GF-D8 (cell line): ENCODE data around the gene STK32B.
"Not testable (repeated sequence)": the region's sequence is repeated elsewhere in the genome, so short reads cannot be mapped to it uniquely, and the experiment has no call there.

Experiments used
- DNase-seq: peaks from one replicate; lab custom pipeline; 2025; lab: John Stamatoyannopoulos, UW

The STK32B gene

DNA sequence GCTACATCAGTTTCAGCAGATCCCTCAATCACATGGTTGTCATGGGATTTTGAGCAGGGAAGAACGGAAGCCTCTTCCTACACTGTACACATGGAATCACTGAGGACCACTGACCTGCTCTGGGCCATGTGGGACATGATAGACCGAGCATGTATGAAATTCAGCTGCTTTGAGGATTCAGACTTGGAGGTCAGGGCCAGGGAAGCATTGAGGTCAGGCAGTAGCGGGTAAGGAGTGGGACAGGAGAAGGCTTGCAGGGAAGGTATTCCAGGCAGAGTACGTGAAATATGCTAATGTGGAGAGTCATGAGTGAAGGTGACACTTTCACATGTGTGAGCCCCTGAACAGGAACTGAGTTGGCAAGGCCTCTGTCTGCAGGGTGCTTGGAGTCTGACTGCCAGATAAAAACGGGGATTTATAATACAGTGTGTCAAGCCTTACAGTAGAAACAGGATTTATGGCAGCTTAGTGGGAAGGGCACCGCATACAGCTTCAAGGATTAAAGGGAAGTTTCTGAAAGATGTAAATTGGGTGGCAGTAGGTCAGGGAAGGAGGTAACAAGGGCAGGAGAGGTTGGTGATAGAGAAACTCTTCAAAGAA is 111.7 kb downstream of the STK32B start:
- DNase-seq, result no peak

DNA sequence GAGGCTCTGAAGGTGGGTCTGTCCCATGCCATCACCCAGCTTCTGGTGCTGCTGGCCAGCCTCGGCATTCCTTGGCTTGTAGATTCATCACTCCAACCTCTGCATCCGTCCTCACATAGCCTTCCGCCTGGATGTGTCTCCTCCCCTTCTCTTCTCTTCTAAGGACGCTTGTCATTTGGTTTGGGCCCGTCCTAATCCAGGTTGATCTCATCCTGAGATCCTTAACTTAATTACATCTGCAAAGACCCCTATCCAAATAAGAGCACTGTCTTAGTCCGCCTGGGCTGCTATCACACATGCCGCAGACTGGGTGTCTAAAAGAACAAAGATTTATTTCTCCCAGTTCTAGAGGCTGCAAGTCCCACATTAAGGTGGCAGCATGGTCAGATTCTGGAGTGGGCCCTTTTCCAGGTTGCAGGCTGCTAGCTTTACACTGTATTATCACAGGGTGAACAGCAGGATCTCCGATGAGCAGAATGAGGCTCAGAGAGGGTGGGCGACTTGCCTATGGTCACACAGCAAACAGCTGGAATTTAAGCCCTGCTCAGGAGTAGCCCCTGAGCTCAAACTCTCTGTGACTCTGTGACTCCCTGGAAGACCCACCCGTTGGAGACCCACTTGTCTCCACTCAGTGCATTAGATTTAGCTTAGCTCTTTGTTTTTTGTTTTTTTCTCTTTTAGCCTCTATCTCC is 113.1 kb downstream of the STK32B start:
- no peak for DNase-seq

DNA sequence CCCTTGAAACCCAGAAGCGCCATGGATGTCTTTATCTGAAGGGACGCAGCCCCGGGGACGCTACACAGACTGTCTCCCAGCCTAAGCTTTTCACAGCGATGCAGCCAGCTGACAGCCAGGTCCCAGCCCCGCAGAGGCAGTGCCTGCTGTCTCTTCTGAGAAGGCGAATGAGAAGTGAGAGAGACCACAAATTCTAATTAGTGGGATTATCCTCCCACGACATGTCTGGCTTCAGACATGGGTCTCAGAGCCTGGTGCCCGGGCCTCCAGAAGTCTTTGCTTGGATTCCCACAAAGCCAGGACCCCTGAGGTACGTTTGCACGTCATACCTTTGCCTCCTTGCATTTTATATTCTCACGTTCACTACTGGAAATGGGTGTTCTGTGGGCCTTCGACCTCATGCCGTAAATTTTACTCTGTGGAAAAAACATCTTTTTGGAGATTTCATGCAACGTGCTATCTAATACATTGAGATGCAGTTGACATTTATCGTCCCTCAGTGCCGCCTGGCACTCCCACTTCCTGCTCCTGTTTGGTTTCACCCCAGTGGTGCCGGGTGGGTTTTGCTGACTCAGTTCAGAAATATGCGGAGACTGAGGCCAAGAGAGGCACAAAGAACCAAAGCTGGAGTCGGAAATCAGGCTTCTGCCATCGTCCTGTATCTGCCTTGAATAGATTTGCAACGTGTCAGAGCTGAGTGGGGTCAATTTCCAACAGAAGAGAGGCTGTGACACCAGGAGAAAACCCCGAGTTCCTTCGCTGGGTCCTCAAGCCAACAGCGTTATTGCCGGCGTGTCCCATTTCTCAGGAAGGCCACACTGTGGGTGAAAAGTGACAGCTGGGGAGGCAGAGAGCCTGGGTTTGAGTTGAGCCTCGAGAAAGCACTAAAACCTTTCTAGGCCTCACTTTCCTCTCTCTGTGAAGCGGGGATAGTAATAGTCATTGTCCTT is 114.4 kb downstream of the STK32B start:
- no peak for DNase-seq

DNA sequence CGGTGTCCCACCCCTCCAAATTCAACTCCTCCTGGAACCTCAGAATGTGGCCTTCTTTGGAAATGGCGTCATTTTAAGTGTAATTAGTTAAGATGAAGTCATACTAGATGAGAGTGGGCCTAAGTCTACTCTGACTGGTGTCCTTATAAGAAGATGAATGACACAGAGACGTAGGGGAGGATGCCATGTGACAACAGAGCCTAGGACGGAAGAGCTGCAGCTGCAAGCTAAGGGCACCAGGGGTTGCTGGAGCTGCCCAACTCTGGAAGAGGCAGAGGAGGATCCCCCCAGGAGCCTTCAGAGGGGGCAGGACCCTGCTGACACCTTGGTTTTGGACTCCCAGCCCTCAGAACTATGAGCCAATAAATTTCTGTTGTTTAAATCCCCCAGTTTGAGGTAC is 115.1 kb downstream of the STK32B start:
- no peak for DNase-seq

DNA sequence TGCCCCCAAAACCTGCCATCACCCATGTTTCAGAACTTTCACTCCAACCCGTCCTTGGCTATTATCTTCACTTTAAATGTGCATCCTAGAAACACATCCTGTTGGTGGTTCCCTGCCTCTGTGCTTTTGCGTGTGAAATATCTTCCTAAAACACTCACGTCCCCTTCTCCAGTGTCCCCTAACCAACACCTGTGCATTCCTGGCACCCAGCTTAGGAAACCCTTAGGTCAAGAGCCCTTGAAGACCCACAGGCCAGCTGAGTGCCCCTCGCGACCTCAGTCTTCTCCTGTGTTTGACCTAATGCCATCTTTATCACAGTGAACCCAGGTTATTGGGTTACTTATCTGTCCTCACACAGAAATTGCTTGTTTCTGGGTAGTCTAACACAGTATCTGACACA is 117.6 kb downstream of the STK32B start:
- DNase-seq, result no peak

DNA sequence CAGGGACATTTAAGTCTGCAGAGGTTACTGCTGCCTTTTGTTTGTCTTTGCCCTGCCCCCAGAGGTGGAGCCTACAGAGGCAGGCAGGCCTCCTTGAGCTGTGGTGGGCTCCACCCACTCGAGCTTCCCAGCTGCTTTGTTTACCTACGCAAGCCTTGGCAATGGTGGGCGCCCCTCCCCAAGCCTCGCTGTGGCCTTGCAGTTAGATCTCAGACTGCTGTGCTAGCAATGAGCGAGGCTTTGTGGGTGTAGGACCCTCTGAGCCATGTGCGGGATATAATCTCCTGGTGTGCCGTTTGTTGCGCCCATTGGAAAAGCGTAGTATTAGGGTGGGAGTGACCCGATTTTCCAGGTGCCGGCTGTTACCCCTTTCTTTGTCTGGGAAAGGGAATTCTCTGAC is 124.6 kb downstream of the STK32B start:
- not testable (repeated sequence) for DNase-seq

DNA sequence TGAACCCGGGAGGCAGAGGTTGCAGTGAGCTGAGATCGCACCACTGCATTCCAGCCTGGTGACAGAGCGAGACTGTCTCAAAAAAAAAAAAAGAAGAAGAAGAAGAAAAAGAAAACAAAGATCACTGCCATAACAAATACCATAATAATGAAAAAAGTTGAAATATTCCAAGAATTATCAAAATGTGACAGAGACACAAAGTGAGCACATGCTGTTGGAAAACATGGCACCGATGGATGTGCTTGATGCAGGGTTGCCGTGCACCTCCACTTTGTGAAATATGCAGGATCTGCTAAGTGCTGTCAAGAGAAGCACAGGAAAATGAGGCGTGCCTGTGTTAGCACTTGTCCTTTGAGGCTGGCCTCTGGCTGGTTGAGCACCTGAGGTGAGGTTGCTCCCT is 133.3 kb downstream of the STK32B start:
- DNase-seq, result no peak

DNA sequence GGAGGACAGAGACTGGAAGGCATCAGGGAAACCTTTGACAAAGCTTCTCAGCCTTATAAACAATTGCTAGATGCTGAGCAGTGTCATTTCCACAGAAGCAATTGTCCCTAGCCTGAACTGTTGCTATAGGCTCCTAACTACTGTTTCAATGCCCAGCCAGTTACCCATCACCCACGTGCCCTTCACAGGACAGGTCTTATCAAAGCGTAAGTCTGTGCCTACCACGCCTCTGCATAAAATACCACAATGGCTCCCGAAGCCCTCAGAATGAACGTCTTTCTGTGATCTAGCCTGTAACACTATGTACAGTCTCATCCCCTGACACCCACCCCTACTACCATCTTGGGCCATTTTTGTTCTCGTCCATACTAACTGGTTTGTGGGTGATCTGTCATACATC is 134.3 kb downstream of the STK32B start:
- no peak for DNase-seq

DNA sequence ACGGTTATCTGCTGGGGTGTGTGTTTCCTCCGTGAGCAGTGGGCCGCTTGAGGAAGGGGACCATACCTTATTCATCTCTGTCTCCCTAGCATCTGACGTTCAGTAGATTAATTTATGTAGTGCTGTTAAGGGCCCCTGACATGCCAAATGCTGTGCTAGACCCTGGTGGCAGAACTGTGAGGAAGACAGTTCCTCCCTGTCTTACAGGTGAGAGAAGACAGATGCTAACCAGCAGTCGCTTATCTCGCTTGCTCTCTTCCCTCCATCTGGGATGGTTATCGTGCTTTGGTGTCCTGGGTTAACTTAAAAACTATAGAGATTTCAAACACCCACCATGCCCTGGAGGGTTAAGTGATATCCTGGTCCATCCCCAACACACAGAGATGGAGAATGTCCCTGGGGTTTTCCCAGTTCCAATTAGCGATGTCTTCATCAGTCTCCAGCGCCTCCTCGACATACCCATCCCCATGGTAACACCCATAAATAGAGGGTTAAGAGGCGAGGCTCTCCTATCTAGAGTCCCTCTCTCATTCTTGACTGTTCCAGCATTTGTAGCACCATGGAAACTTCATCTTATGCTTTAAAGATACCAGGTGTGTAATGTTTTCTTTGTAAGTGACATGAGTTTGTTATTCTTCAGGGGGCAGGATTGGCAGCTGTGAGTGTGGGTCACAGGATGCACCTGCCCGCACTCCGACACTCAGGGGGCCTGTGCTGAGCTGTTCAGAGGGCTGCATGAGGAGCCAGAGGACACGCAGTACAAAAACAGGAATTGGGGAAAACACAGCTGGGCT is 135.2 kb downstream of the STK32B start:
- DNase-seq, result no peak

DNA sequence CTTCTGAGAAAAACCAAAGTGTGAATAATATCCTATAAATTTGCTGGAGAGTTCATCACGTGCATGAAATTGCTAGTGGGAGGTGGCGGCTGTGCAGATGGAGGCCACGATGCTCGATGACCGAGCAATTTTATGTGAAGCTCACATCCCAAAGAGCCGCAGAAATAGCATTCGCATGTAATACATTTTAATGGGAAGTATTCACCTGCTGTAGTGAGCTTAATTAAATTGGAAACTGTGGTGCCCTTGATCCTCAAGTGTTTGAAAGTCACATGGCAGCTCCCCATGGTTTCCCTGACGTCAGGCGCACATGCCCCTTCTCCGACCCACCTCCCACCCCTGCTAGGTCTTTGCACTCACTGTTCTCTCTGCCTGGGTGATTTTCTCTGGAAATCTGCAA is 136.8 kb downstream of the STK32B start:
- DNase-seq, result no peak

DNA sequence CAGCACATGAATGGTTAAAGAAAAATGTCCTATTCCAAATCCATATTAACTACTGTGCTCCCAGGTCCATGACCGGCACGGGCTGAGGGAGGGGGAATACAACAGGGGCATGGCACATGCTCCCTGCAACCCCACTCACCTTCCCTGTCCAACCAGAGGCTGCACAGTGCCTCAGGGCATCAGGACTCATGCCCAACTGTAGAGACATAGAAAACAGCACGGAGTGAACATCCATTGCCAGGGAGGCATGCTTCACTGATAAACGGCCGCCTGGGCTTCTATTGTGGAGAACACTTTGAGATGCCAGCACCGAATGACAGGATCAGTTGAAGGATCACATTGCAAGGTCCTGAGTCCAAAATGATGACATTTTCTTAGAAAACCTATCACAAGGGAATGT is 140.6 kb downstream of the STK32B start:
- no peak for DNase-seq

DNA sequence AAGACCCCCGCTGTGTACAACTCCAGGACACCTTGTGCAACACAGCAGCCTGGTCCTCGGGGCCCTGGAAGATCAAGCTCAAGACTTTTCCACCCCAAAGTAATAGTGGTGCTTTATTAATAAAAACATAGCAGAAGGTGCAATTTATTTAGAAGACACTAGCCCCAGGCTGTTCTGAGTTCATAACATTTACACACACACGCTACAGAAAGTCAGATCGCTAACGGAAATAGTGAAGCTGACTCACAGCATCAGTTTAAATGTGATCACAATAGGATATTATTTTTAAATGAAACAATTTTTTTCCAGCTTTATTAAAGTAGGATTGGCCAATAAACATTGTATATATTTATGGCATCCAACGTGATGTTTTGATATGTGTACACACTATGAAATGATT is 141.0 kb downstream of the STK32B start:
- no peak for DNase-seq

DNA sequence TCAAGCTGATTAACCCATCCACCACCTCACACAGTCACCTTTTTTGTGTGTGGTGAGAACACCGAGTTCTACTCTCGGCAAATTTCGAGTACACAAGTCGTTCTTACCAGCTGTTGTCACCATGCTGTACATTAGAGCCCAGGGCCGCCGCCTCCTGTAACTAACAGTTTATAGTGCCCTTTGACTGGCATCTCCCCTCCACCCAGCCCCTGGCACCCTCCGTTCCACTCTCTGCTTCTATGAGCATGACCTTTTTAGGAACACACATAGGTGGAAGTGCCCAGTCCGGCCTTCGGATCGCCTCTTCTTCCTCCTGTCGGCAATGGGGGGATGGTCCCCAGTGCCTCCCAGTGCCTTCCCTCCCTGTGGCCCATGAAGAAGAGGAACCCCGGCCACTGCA is 141.4 kb downstream of the STK32B start:
- no peak for DNase-seq

DNA sequence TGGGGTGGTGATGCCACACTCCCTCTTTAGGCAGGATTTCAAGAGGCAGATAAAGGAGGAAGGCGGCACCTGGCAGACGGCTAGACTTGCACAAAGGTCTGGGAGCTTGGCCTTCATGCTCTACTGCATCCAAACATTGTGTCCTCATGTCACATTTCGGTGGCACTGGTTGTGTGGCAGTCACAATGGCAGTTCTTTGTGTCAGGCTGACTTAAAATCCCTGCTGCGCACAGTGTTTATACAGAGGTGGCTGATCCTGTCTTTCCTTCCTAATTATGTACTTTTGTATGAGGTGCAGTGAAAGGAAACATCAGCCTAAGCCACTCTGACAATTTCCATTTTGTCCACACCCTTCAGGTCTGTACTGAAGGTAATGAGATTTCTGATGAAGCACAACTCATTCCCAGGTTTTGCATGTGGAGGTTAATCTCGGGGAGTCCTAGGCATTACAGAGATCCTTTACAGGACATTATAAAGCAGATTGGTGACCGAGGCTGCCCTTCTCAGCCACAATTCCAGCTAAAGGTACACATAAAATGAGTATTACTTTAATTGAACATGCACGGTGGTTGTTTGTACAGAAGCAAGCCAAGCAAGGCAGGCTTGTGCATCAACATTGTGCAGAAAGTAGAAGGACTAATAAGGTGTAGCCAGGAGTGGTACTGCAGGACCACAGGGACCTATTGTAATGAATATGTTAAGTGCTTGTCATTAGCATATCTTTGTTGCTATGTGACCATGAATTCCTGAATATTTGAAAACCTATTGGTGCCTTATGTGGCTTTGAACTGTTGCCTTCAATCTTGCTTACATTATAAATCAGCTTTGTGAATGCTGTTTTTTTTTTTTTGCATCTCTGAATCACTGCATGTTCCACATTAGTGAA is 147.6 kb downstream of the STK32B start:
- no peak for DNase-seq

DNA sequence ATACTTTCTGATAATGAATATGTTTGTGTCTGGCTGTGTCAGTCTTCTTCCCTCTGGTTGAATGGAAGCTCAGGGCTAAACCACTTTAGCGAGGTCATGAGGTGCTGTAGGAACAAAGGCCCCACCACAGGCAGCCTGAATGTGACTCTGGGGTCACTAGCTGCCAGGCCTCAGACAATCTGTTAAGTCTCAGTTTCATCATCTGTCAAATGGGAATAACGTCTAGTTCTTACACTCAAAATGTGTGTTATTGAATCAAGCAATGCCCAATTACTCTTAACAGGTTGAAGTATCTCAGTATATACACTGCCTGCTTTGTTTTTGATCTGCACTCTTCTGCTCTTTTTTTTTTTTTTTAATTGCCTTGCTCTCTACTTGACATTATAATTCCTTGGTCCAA is 148.6 kb downstream of the STK32B start:
- DNase-seq, result no peak

DNA sequence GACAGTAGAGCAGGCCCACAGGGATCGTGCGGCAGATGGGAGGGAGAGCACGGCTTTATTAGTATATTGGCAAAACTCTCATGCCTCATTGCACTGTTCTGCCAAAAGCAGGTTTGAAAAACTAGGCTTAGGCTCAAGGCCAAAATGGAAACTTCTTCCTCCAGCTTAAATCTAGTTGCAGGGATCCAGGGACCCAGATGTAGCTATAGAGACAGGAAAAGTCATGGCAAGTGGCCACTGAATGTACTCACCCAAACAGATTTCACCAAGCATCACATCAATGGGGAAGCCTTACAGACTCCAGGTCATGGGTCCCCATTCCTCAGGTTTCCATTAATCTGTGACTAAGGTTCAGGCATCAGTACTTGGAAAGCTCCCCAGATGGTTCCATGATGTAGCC is 149.2 kb downstream of the STK32B start:
- DNase-seq, result no peak

DNA sequence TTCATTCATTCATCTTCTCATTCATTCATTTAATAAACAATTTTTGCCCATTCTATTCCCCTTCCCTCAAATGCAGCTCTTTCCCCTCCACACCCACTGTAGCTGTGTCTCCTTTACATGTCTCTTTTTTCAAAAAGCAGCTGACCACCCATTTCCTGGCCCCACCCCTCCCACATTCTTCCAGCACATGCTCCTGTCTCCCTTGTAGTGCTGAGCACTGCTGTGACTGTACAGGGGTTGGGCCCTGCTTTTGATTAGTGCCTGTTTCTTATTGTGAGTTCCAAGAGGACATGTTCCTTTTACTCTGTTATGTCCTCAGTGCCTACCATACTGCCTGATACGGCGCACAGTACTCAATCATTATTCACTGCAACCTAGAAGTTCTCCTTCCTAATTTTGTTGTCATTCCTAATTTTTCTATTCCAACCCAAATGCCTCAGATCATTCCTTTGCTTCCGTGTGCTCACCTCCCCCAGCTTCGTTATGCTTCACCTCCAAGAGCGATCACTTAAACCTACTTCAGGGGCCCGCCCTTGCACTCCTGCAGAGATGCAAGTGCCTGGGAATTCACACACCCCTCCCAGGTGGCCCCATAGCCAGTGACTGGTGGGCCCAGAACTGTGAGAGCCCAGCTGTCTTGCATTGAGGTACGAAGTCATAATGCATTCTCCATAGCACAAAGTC is 152.2 kb downstream of the STK32B start:
- DNase-seq, result no peak

DNA sequence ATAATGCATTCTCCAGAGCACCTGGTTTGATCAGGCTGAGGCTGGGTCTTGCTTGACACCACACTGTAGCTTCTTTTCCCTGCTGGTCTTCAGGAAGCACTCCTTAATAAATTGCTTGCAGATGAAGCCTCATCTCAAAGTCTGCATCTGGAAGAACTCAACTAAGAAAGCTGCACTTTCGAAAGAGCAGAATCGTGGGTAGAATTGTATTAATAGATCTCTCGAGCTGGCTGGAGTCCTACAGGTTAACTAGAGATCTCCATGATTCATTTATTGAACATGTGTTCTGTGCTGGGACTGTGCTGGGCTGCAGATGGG is 152.7 kb downstream of the STK32B start:
- DNase-seq, result no peak

DNA sequence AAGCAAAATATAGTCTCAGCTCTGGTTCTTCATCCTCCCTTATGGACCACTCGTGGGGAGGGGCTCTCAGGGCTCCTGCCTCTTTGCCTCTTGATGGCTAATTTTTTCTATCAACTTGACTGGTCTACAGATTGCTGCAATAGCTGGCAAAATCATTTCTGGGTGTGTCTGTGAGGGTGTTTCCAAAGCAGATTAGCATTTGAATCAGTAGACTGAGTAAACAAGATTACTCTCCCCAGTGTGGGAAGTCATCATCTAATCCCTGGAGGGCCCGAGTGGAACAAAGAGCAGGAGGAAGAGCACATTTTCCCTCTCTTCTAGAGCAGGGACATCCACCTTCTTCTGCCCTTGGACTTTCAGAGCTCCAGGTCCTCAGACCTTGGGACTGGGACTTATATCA is 153.5 kb downstream of the STK32B start:
- DNase-seq, result no peak

DNA sequence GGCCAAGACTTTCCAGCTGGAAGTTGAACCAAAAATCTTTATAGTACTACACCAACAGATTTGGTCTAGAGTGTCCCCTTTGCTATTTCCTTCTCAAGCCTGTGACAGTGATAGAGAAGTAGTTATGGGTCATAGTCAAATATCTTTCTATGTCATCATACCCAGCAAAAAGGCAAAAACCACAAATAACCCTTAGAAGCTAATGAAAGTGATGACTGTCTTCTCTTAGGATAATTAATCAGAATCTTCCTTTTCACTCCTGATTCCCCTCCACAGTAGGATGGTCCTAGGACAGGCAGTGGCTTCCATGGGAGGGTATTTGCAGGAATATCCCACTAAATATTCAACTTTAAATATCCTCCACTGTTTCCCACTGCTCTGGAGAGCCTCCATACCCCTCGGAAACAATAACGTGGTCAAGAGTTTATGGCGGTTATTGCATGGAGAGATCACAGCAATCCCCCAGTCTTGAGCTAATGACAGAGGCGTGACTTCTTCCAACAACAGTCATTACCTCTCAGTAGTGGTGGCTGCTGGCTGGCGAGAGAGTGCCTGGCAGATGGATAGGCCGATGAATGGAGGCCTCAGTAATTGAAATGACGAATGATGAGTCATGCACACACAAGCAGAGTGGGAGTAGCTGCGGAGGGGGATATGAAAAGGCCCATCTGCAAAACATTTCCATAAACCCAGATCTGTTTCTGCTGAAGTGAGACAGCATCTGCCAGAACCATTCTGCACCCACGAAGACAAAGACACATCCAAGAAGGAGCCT is 154.9 kb downstream of the STK32B start:
- DNase-seq, result no peak
